ENCODE measurements around the gene FAM169A. TPM values are rescaled to one million over a fixed set of nuclear protein-coding genes. Genes with fewer than 3 reads are reported as not detected.
"Not testable (repeated sequence)": the region's sequence is repeated elsewhere in the genome, so short reads cannot be mapped to it uniquely, and the experiment has no call there.

Gene FAM169A
- polyA plus RNA-seq, 4 donors, result 1.5 to 24.8 (median 17.1) TPM

GRCh38 chr5:74801941-74802340 lies 64.2 kb downstream of the FAM169A start:
- DNase-seq (ENCODE audit: low read depth in 4 of 4, low spot score in 3 of 4), result no peak

- DNase-seq (ENCODE audit: low read depth in 4 of 4, low spot score in 3 of 4), result no peak
These were observed 65.0 kb downstream of the FAM169A start for GRCh38 chr5:74801197-74801596.

- DNase-seq (ENCODE audit: low read depth in 4 of 4, low spot score in 3 of 4), result no peak
These were observed 66.9 kb downstream of the FAM169A start for GRCh38 chr5:74798977-74799911.

- not testable (repeated sequence) for DNase-seq (ENCODE audit: low read depth in 4 of 4, low spot score in 3 of 4)
These were observed 74.5 kb downstream of the FAM169A start for GRCh38 chr5:74791669-74792068.

GRCh38 chr5:74787424-74787823 lies 78.8 kb downstream of the FAM169A start:
- DNase-seq (ENCODE audit: low read depth in 4 of 4, low spot score in 3 of 4), result no peak

- DNase-seq (ENCODE audit: low read depth in 4 of 4, low spot score in 3 of 4), result no peak
These were observed 79.3 kb downstream of the FAM169A start for GRCh38 chr5:74786851-74787250.

GRCh38 chr5:74778609-74779008 lies 87.6 kb downstream of the FAM169A start:
- no peak for DNase-seq (ENCODE audit: low read depth in 4 of 4, low spot score in 3 of 4)

- no peak for DNase-seq (ENCODE audit: low read depth in 4 of 4, low spot score in 3 of 4)
These were observed 93.8 kb downstream of the FAM169A start for GRCh38 chr5:74772359-74772758.

GRCh38 chr5:74767579-74767913 lies 98.6 kb downstream of the FAM169A start:
- peak in 1 of 4 donors; percentile 14 for DNase-seq (ENCODE audit: low read depth in 4 of 4, low spot score in 3 of 4)

GRCh38 chr5:74766849-74767578 lies 99.2 kb downstream of the FAM169A start, which contains the start of the genes GFM2 and NSA2:
Gene GFM2, minus strand, starts transcription at chr5:74767117. Its CDS starts 3,375 bp downstream, at chr5:74763742.
Gene NSA2, plus strand, starts transcription at chr5:74767249. Its CDS starts 112 bp downstream, at chr5:74767361.
- DNase-seq (ENCODE audit: low read depth in 4 of 4, low spot score in 3 of 4), result peak; percentile 87 to 90 (median 88)

GRCh38 chr5:74766418-74766848 lies 99.8 kb downstream of the FAM169A start:
- DNase-seq (ENCODE audit: low read depth in 4 of 4, low spot score in 3 of 4), result peak; percentile 11 to 38 (median 30)

GRCh38 chr5:74765929-74766328 lies 100.3 kb downstream of the FAM169A start:
- DNase-seq (ENCODE audit: low read depth in 4 of 4, low spot score in 3 of 4), result no peak

- no peak for DNase-seq (ENCODE audit: low read depth in 4 of 4, low spot score in 3 of 4)
These were observed 101.0 kb downstream of the FAM169A start for GRCh38 chr5:74765201-74765600.

- DNase-seq (ENCODE audit: low read depth in 4 of 4, low spot score in 3 of 4), result no peak
These were observed 102.7 kb downstream of the FAM169A start for GRCh38 chr5:74763504-74763903.

- DNase-seq (ENCODE audit: low read depth in 4 of 4, low spot score in 3 of 4), result no peak
These were observed 103.6 kb downstream of the FAM169A start for GRCh38 chr5:74762599-74762998.

GRCh38 chr5:74761241-74761640 lies 104.9 kb downstream of the FAM169A start:
- DNase-seq (ENCODE audit: low read depth in 4 of 4, low spot score in 3 of 4), result no peak

- not testable (repeated sequence) for DNase-seq (ENCODE audit: low read depth in 4 of 4, low spot score in 3 of 4)
These were observed 117.4 kb downstream of the FAM169A start for GRCh38 chr5:74748742-74749141.

GRCh38 chr5:74738406-74738805 lies 127.8 kb downstream of the FAM169A start:
- no peak for DNase-seq (ENCODE audit: low read depth in 4 of 4, low spot score in 3 of 4)

GRCh38 chr5:74736759-74737158 lies 129.4 kb downstream of the FAM169A start:
- no peak for DNase-seq (ENCODE audit: low read depth in 4 of 4, low spot score in 3 of 4)

Measured in left renal pelvis (tissue), 4 donors.